Upper lobe of left lung (tissue), 4 donors: Measurements from ENCODE around the gene ERF.

Source experiments
- POLR2A ChIP-seq, 4 donors: fragments of 450-650 bp; IDR thresholded peaks; one replicate each; pipeline ENCODE4 v1.5.1; 2016 to 2017; ENCODE audit warnings: antibody characterized with exemption in 4 of 4, mild to moderate bottlenecking in 2 of 4
- TF ChIP-seq, protein P1 (sequence below), 6 experiments: fragments of 450-650 bp in 4 of 6; fragments of 200-600 bp in 2 of 6; sonication (generic) in 2 of 6; IDR thresholded peaks; one replicate each; pipeline ENCODE4 v1.5.1; 2016 to 2019; ENCODE audit warnings: antibody characterized with exemption in 6 of 6

DNA sequence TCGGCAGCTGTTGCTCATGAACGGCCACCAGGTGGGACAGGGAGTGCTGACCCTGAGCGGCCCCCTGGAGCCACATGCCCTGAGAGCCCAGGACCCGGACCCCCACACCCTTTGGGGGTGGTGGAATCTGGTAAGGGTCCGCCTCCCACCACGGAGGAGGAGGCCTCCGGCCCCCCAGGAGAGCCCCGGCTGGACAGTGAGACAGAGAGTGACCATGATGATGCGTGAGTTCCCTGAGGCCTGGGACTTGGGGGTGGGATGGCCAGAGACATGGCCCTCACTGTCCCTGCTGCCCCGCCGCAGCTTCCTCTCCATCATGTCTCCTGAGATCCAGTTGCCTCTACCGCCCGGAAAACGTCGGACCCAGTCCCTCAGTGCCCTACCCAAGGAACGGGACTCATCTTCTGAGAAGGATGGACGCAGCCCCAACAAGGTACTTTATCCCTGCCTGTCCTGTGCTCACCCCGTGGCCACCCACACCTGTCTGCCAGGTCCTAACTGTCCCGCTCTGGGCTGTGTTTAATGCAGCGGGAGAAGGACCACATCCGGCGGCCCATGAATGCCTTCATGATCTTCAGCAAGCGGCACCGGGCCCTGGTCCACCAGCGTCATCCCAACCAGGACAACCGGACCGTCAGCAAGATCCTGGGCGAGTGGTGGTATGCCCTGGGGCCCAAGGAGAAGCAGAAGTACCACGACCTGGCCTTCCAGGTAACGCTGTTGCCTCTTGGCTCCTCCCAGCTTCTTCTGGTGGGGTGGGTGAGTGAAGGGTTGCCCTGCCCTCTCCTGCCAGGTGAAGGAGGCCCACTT lies 32.3 kb upstream of the ERF start:
- TF ChIP-seq, protein P1, sequence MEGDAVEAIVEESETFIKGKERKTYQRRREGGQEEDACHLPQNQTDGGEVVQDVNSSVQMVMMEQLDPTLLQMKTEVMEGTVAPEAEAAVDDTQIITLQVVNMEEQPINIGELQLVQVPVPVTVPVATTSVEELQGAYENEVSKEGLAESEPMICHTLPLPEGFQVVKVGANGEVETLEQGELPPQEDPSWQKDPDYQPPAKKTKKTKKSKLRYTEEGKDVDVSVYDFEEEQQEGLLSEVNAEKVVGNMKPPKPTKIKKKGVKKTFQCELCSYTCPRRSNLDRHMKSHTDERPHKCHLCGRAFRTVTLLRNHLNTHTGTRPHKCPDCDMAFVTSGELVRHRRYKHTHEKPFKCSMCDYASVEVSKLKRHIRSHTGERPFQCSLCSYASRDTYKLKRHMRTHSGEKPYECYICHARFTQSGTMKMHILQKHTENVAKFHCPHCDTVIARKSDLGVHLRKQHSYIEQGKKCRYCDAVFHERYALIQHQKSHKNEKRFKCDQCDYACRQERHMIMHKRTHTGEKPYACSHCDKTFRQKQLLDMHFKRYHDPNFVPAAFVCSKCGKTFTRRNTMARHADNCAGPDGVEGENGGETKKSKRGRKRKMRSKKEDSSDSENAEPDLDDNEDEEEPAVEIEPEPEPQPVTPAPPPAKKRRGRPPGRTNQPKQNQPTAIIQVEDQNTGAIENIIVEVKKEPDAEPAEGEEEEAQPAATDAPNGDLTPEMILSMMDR (IDR thresholded peaks at IDR 0.05): no peak
- TF ChIP-seq POLR2A (IDR thresholded peaks at IDR 0.05): no peak
